Stimulated activated CD8-positive, alpha-beta memory T cell treated with anti-CD3 and anti-CD28 coated beads, Interleukin-12 subunit alpha, Interleukin-12 subunit beta, amount 100 ng/mL, for 24 hours (primary cell): ENCODE data around the gene NOXA1.

ENCODE experiments used
- DNase-seq: peaks from one replicate; pipeline ENCODE4 v3.0.0-alpha.2; 2020; ENCODE audit errors: extremely low read depth

Gene NOXA1

DNA sequence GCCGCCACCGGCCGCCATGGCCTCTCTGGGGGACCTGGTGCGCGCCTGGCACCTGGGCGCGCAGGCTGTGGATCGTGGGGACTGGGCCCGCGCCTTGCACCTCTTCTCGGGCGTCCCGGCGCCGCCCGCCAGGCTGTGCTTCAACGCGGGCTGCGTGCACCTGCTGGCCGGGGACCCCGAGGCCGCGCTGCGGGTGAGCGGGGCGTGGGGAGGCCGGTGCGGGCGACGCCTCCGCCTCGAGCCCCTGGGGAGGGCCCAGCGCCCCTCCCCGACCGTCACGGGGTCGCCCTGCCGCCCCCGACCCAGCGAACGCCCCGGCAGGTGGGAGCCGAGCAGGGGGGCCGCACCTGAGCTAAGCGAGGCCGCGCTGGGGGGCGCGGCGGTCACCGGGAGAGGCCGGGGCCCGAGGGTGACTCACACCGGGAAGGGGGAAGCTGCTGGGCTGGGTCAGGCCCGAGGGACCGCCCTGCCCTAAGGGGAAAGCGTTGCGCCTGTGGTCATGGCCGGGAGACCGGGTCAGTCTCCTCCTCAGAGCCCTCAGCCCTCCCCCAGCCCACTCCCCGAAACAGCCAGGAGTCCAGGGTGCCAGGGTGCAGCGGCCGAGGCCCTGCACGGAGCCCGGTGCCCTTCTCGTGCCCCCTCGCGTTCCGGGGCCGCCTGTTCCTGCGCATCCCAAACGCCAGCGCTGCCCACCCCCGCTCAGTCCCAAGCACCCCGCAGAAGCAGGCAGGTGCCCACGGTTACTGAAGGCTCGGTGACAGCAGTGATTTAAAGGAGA lies 510 bp downstream of the NOXA1 start:
- no peak for DNase-seq

DNA sequence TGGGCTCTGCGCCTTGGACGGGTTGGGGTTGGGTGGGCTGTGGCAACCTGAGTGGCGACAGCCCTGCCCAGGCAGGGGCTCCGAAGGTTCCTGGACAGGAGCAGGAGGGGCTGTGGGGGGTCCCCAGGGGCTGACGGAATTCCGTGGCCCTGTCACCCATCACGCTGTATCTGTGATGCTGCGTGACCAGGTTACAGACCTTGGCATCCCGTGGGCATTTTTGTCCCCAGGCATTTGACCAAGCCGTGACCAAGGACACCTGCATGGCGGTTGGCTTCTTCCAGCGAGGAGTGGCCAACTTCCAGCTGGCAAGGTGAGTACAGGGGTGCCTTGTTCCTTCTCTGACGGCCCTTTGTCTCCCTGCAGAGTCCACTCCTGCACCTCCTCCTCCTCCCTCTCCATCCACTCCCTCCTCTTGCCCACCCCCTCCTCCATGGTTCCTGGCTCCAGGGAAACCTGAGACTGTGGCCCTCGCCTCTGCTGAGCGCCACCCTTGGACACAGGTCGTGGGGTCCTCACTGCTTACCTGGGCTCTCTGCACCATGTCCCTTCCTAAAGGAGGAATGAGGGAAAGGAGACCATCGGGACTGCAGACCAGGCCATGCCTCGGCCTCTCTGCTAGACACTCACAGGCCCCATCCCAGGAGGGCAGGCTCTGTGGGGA lies 3.0 kb downstream of the NOXA1 start:
- DNase-seq = no peak

DNA sequence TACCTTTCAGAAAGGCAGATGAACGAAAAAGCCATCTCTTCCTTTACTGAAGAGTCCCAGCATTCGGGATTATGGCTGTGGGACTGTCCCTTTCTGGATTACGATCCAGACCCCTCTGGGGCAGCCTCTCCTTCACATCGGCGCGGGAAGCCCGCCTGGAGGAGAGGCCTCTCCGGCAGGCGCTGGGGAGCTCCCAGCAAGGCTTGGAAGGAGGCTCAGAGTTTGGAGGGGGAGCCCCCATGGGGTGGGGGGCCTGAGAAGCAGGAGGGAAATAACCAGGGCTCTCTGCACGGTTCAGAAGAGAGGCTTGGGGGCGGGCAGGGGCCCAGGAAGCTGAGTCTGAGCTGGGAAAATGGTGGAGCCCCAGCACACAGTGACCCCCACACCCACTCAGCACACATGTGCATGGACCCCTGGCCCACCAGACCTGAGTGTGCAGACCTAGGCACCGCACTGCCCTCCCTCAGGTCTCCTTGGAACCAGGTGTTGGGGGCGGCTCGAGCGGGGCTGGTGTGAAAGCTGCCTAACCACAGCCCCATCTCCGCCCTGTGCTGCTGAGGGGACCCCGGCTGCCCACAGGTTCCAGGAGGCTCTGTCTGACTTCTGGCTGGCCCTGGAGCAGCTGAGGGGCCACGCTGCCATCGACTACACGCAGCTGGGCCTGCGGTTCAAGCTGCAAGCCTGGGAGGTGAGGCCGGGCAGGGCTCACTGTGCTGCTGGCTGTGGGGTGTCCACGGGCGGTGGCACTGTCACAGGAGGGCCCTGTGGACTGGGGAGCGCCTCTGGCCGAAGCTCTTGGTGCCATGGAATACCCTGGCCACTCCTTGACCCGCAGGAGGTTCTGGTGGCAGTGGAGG lies 4.5 kb downstream of the NOXA1 start:
- no peak for DNase-seq

DNA sequence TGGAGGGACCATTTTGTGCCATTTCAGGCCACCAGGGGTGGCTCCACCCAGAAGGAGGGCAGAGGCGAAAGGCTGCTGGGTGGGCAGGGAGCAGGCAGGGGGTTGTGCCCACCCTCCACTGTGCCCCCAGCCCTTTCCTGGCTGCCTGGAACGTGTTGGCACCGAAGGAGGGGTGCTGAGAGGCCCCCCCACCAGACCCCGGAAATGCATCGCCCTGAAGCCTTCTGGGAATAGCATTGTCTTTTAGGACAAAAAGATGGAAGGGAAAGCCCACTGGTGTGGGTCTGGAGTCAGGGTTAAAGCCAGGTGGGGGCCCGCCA lies 5.1 kb downstream of the NOXA1 start:
- no peak for DNase-seq

DNA sequence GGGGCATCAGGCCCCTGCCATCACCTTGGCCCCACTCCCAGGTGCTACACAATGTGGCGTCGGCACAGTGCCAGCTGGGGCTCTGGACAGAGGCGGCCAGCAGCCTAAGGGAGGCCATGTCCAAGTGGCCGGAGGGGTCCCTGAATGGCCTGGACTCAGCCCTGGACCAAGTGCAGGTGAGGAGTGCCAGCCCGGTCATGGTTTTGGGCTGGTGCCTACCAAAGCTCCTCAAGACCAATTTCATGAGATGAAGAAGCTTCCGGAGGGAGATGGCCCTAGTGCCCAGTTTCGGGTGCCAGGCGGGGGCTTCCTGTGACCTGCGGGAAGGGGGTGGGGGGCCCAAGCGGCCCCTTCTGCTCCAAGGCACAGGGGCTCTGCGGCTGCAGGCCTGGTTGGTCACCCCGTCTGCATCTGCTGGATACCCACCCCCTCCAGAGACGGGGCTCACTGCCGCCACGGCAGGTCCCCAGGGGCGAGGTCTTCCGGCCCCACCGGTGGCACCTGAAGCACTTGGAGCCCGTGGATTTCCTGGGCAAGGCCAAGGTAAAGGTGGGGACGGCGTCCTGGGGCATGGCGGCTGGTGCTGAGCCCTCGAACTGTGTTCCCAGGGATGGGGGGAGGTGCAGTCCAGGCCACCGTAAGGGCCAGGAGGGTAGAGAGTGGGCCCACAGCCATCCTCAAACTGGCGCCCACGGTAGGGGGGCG lies 5.8 kb downstream of the NOXA1 start:
- no peak for DNase-seq

DNA sequence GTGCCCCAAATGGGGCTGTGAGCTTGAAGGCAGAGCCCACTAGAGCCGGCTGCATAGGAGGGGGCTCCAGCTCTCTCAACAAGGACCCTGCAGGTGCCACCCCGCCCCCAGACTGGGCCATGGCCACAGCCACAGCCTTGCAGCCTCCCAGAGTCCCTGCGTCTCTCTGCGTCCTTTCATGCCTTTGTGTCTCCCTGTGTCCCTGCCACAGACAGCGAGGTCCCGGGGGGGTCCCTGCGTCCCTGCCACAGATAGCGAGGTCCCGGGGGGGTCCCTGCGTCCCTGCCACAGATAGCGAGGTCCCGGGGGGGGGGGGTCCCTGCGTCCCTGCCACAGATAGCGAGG lies 6.3 kb downstream of the NOXA1 start:
- DNase-seq = no peak

DNA sequence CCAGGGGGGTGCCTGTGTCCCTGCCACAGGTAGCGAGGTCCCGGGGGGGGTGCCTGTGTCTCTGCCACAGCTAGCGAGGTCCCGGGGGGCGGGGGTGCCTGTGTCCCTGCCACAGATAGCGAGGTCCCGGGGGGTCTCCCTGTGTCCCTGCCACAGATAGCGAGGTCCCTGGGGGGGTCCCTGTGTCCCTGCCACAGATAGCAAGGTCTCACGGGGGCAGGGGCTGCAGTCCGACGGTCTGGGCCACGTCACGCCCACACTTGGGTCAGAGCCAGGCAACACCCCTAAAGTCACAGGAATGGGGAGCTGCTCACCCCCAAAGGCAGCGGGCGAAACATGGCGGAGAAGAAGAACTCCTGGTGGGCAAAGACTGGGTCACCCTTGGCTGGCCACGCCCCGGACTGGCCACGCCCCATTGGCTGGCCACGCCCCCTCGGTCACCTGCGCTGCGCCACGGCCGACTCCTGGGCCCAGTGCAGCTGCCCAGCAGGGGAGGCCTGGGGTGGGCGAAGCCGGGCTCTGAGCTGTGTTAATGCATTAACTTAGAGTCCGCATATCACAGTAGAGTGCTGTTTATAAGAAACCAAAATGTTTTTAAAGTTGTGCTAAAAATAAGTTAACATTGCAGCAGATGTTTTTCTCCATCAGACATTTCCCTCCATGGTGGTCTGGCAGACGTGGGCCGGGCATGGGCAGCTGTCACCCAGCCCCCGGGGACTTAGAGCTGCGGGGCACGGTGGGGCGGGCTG lies 7.0 kb downstream of the NOXA1 start:
- DNase-seq = no peak

DNA sequence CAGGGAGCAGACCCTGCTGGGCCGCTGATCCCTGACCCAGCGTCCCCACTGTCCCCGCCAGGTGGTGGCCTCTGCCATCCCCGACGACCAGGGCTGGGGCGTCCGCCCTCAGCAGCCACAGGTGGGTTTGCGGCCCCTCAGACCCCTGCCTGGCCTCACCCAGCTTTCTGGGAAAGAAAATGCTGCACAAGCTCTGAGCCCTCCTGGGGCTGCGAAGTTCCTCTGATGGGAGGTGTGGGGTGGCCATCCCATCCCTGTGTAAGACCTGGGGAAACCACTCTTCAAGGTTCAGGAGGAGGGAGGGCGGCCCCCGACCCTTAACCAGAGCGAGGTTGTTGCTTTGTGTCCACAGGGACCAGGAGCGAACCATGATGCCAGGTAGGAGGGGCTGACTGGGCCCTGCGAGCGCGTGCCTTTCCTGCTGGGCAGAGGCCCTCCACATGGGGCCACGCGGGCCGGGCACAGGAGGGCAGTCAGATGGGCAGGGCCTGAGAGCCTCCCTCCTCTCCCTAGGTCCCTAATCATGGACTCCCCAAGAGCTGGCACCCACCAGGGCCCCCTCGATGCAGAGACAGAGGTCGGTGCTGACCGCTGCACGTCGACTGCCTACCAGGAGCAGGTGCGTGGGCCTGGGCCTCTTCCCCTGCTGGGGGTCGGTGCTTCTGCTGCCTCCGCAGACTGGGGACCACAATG lies 7.7 kb downstream of the NOXA1 start:
- DNase-seq = no peak

DNA sequence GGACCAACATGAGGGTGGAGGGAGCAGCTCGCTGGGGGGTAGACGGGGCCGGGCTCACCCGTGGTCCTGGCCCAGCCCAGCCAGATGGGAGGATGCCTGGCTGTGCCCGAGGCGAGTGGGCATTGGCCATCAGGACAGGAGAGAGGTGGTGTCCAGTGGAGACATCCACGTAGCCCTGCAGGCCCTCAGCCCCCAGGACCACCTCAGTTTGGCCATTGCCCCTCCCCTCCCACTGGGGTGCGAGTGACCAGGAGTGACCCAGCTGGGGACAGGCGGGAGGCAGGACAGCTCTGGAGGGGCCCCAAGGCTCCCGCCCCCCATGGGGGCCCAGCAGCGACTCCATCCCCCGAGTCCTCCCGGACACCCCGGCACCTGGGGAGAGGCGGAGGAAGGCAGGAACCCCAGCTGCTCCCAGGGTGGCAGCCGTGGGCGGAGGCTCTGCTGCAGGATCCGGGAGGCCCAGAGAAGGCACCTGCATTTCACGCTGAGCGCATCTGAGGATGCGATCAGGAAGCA lies 8.3 kb downstream of the NOXA1 start:
- DNase-seq = no peak

DNA sequence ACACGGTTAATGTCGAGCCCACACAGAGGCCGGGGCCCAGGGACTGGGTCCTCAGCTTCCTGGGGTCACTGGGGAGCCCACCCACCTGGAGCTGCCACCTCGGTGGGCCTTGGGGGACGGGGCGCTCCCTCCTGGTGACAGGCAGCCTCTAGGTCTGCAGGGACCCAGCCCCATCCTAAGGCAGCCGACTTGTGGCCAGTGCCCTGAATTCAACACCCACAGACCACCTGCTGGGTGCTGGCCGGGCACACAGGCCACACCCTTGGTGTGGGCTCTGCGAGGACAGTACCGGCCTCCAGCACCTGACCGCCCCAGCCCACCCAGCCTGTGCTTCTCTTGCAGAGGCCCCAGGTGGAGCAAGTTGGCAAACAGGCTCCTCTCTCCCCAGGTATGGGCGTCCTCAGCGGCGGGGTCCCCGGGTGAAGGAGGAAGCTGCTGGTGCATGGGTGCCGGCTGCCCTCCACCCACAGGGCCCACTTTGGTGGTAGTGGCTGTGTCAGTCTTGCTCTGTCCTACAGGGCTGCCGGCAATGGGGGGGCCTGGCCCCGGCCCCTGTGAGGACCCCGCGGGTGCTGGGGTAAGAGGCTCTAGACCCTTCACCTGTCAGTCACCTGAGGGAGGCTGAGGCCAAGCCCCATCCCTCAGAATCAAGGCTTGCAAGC lies 9.6 kb downstream of the NOXA1 start:
- DNase-seq = no peak

DNA sequence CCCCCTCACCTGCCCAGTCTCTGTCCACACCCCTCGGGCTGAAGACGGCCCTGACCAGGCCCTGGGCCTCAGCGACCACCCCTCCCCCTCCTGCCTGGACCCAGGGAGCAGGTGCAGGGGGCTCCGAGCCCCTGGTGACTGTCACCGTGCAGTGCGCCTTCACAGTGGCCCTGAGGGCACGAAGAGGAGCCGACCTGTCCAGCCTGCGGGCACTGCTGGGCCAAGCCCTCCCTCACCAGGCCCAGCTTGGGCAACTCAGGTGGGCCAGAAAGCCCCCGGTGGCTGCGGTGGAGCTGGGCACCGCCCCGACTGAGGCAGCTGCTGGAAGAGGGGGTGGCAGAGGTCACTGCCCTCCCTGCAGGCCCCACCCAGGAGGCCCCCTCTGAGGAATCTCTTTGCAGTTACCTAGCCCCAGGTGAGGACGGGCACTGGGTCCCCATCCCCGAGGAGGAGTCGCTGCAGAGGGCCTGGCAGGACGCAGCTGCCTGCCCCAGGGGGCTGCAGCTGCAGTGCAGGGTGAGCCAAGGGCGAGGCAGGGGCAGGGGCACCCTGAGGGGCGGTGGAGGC lies 10.2 kb downstream of the NOXA1 start:
- no peak for DNase-seq

DNA sequence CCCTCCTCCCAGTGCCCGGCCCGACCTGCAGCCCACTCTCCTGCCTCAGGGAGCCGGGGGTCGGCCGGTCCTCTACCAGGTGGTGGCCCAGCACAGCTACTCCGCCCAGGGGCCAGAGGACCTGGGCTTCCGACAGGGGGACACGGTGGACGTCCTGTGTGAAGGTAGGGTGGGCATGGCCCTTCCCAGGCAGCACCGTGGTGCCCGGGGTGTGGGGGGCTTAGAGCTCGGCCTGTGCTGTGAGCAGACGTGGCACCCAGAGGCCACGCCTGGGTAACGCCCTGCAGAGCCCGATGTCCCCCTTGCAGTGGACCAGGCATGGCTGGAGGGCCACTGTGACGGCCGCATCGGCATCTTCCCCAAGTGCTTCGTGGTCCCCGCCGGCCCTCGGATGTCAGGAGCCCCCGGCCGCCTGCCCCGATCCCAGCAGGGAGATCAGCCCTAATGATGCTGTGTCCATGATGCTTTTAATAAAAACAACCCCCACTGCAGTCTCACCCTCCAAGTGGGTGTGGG lies 10.8 kb downstream of the NOXA1 start:
- DNase-seq = no peak

DNA sequence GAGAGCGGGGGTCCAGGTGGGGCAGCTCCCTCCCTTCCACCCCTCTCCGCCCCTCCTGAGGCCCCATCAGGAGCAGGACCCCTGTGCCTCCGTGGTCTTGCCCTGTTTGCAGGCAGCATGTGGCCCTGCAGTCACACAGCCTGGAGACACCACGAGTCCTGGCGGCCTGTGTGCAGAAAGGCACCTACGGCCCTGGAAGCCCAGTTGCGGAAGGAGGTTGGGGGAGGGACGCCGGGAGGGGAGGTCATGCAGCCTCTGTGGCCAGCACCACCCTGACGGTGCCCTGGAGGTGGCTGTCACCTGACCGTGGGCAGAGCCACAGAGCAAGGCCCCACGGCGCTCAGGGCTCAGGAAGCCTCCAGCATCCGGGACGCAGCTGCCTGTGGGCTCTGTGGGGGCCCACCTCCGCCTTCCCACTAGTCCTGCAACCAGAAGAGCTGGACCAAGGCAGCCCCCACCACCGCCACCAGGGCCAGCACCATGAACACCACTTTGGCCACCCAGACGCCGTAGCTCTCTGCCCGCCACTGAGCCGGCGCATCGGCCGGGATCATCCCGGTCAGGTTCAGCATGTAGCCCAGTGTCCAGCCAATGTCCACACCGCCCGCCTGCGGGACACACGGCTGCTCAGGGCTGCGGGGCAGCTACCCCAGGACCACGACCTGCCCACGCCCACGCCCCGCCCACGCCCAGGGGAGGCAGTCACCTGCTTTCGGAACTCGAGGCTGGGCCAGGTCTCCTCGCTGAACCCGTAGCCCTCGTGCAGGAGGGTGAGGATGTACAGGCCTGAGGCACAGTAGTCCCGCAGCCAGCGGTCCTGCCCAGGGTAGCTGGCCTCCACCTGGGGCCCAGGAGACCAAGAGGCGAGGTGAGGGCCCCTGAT lies 11.5 kb downstream of the NOXA1 start:
- DNase-seq = no peak

DNA sequence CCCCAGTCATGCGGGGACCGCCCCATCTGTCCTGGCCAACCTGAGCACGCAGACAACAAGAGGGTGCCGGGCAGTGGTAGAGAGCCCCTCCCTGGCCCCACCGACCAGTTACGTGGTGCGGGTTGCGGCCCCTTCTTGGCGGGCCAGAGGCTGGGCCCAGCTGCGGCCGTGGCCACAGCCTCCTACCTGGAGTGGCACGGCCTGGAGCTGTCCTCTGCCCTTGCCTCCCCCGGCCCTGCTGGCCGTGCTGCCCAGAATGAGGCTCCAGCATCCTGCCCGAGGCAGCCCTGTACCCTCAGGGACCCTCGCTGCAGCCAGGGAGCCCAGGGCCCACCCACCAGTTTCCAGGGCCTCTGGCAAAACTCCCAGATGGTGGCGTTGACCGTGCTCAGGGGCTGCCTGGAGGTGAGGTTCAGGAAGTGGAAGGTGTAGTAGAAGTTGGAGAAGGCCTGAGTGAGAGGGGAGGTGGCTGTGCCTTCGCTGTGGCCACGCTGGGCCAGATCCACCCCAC lies 12.2 kb downstream of the NOXA1 start:
- no peak for DNase-seq

DNA sequence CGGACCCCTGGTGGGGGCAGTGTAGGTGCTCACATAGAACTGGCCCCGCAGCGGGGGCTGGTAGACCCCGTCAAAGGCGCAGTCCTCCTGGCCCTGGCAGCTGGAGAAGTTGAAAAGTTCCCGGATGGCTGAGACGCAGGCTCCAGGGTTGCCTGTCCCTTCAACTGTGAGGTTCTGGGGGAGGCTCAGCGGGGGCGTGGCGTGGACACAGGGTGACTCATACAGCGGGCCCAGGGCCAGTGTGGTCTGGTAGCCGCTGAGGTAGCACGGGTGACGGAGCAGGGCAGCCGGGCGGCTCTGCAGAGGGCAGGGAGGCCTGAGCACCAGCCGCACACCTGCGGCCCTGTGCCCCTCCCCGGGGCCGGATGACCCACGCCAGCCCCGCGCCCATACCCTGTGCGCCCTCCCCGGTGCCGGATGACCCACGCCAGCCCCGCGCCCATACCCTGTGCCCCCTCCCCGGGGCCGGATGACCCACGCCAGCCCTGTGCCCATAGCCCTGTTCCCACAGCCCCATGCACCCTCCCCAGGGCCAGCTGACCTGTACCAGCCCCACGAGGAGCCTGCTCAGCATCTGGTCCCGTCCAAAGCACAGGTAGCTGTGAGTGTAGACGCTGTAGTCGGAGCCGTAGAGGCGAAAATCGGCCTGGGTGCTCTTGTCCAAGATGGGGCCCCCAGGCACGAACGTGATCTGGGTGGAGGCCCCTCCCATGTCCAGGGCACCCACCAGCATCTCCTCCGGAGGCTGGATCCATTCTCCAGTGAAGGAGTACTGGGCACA lies 13.0 kb downstream of the NOXA1 start:
- no peak for DNase-seq

DNA sequence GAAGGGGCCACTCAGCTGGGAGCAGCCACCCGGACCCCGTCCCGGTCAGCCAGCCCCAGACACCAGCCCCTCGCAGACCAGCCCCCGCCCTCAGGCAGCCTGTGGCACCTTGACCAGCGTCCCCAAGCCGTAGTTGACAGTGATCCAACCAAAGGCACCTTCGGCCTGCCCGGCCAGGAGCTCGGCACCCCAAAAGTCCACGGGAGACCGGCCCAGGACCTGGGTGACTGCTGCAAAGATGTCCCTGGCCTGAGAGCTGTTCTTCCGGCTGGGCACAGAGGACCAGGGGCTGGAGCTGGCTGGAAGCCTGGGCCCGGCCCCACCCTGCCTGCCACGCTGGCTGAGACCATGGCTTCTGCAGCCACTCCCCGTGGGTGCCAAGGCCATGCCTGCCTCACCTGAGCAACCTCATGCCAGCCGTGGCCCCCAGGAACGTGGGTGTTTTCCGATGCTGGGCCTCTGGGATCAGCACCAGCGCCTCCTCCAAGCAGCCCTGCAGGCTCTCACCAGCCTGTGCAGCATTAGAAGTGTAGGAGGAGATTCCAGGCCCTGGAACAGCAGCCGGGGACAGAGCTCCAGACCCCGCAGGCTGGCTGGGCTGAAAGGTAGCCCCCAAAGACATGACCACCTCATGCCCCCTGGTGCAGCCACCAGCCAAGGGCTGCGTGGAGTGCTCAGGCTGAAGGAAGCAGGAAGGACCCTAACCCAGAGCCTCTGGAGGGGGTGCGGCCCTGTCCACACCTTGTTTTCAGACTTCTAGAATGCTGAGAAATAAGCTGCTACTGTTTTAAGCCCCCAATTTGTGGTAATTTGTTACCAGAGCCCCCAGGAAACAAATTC lies 13.8 kb downstream of the NOXA1 start:
- no peak for DNase-seq
